ENCODE results near the gene HSBP1. TPM values are rescaled to one million over a fixed set of nuclear protein-coding genes. Genes with fewer than 3 reads are reported as not detected.

HSBP1 gene
- total and polyA plus RNA-seq, 2 of the 4 experiments (the other 2 are of a cell fraction): 8.8 to 65.2 TPM

DNA sequence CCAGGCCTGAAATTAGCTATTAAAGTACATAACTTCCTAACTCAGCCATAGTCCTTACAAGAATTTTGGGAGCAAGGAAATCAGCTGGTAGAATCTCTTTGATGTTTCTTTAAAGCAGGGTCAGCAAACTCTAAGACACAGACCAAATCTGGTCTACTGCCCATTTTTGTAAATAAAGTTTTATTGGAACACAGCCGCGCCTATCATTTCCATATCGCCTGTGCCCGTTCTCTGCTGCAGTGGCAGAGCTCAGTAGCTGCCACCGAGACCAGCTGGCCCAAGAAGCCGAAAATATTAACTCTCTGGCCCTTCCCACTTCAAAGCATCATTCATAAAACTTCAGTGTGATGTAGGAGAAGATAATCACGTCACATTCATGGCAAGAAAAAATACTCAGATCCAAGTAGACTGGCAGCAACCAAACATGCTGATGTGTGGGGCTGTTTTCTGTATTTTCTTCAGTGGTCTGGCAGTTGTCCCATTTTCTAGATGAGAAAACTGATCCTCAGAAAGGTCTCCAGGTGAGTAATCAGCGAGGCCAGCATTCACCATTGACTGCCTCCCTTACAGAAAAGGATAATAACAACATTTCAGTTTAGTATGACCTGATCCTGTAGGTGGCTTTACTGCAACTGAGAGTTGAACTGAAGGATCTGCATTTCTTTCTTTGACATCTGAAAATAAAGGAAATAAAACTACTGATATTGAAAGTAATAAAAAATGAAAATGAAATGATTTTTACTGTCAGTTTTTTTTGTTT, 18.0 kb upstream of the HSBP1 start:
- ATAC-seq (ENCODE audit: low read depth) (no peak), DNase-seq (no peak)
- TF ChIP-seq CHD1 (IDR thresholded peaks at IDR 0.05; ENCODE audit: low read depth, low read length) (no peak), RAD21 (IDR thresholded peaks at IDR 0.05; ENCODE audit: low read length) (no peak), MXI1 (IDR thresholded peaks at IDR 0.05; ENCODE audit: borderline replicate concordance, low read depth, low read length) (no peak), MAFK (IDR thresholded peaks at IDR 0.05; ENCODE audit: low read depth, low read length) (no peak), MAZ (IDR thresholded peaks at IDR 0.05; ENCODE audit: borderline replicate concordance, low read depth, low read length) (no peak)
- H4K8ac ChIP-seq (ENCODE audit: low read depth in 2 of 2, low read length in 2 of 2): no peak overlapping the region
- H3K27me3 ChIP-seq (ENCODE audit: control insufficient read depth, insufficient read depth, low read length): no peaks in the 10 kb centered on the region
- H3K9ac ChIP-seq (ENCODE audit: low read depth, low read length): no peak overlapping the region
- no peaks in the 10 kb centered on the region for H3K36me3 ChIP-seq (ENCODE audit: control insufficient read depth, insufficient read depth, low read length)
- no peak overlapping the region for H2AK9ac ChIP-seq (replicated peaks; ENCODE audit: low read depth, low read length, poor library complexity)
- H2BK20ac ChIP-seq (ENCODE audit: low read depth, low read length): no peak overlapping the region
- dilution Hi-C loops (cut with HindIII; ENCODE audit: low sequenced_read_pairs, unreplicated experiment) (no loop called here), in situ Hi-C loops (cut with MboI; ENCODE audit: low sequenced_read_pairs) (no loop called here), intact Hi-C loops (cut with micrococcal nuclease) (no loop called here)
- no TSS peak for BruUV-seq (replicated peaks)
- H3K4ac ChIP-seq (ENCODE audit: low read depth, low read length): no peak overlapping the region
- no peak overlapping the region for H3K14ac ChIP-seq (replicated peaks; ENCODE audit: low read depth, low read length)
- H3K18ac ChIP-seq (ENCODE audit: low read depth, low read length): no peak overlapping the region
- ChIA-PET POLR2A (ENCODE audit: unreplicated experiment) (no interaction called here), CTCF (no interaction called here)
- H3K4me1 ChIP-seq (ENCODE audit: control insufficient read depth, insufficient read depth, low read length): no peaks in the 10 kb centered on the region
- no peak overlapping the region for H2BK120ac ChIP-seq (ENCODE audit: low read depth, low read length)
- no peak overlapping the region for H3K27ac ChIP-seq (ENCODE audit: insufficient read depth, low read length)
- H4K91ac ChIP-seq (ENCODE audit: insufficient read depth, low read depth, low read length): no peak overlapping the region
- H4K20me1 ChIP-seq (ENCODE audit: insufficient read depth, low read length): no peaks in the 10 kb centered on the region
- H2BK5ac ChIP-seq (ENCODE audit: low read depth, low read length, poor library complexity, severe bottlenecking): no peak overlapping the region
- no peak overlapping the region for H2AFZ ChIP-seq (replicated peaks; ENCODE audit: low read length, poor library complexity)
- H2BK15ac ChIP-seq (ENCODE audit: low read depth, low read length): no peak overlapping the region
- no peak overlapping the region for H2AK5ac ChIP-seq (ENCODE audit: low read depth, low read length)
- no peaks in the 10 kb centered on the region for H3K9me1 ChIP-seq (ENCODE audit: insufficient read depth, low read length)
- H4K5ac ChIP-seq (ENCODE audit: low read depth, low read length): no peak overlapping the region
- H3K4me3 ChIP-seq (ENCODE audit: insufficient read depth, low read depth, low read length): no peak overlapping the region
- no peak overlapping the region for H3K4me2 ChIP-seq (ENCODE audit: low read depth, low read length)
- H3K9me3 ChIP-seq (ENCODE audit: control insufficient read depth, insufficient read depth, low read length): no peaks in the 10 kb centered on the region
- WGBS, 2 experiments (ENCODE audit: extremely low coverage in 2 of 2, insufficient read length in 1 of 2): no CpG with 5 or more reads among the region's 8 CpGs
- H3K79me1 ChIP-seq (ENCODE audit: low read depth in 1 of 2, low read length in 2 of 2): no peaks in the 10 kb centered on the region
- H3K56ac ChIP-seq (ENCODE audit: extremely low read depth, insufficient read depth, low read length): no peak overlapping the region
- no peak overlapping the region for H3K23ac ChIP-seq (ENCODE audit: low read depth, low read length)
